A549 (cell line): ENCODE measurements around the gene SLC35B2. TPM values are rescaled to one million over a fixed set of nuclear protein-coding genes. Genes with fewer than 3 reads are reported as not detected.

Experiments
- ATAC-seq, 2 experiments: fragments of 200-7000 bp in 1 of 2; fragments of >200 bp in 1 of 2; cut with Nextera tagmentation in 1 of 2; cut with Tn5 transposase in 1 of 2; 3 replicates each; pipeline versions ENCODE4 v1.8.0 to v1.9.1; 2018 to 2020; ENCODE audit warnings: mild to moderate bottlenecking in 1 of 2, moderate library complexity in 1 of 2
- CTCF ChIA-PET: fragments of 300-600 bp; sonication (Branson Sonifier 250); formaldehyde crosslinking; extraction: SDS; loops from one replicate; lab custom pipeline; 2021; ENCODE audit warnings: antibody characterized with exemption, inconsistent platforms; lab: Yijun Ruan, JAX
- POLR2A ChIA-PET: fragments of 350-600 bp; formaldehyde crosslinking; extraction: SDS; loops from one replicate; lab custom pipeline; 2021; ENCODE audit warnings: antibody characterized with exemption, inconsistent platforms; lab: Yijun Ruan, JAX
- DNase-seq, 2 experiments: peaks; one replicate each; pipeline versions ENCODE4 v3.0.0 to v3.0.0-alpha.2; 2011 to 2016; ENCODE audit warnings: low read depth in 1 of 2, low spot score in 1 of 2
- FAIRE-seq: peaks from 2 replicates; lab custom pipeline; 2011; peaks lifted over from hg19 to GRCh38; lab: Jason Lieb, UNC
- H3K27ac ChIP-seq, 2 experiments: fragments of >200 bp; sonication (Bioruptor Twin); formaldehyde crosslinking; 3 replicates each; pipeline ENCODE4 v1.5.1; 2016 to 2017
- H3K4me1 ChIP-seq: fragments of >200 bp; sonication (Bioruptor Twin); formaldehyde crosslinking; 3 replicates; pipeline ENCODE4 v1.6.1; 2016
- H3K4me2 ChIP-seq: fragments of >200 bp; sonication (Bioruptor Twin); formaldehyde crosslinking; 3 replicates; pipeline ENCODE4 v1.6.1; 2016
- H3K4me3 ChIP-seq: fragments of >200 bp; sonication (Bioruptor Twin); formaldehyde crosslinking; 3 replicates; pipeline ENCODE4 v1.5.1; 2016
- H3K9me3 ChIP-seq: fragments of >200 bp; sonication (Bioruptor Twin); formaldehyde crosslinking; 3 replicates; pipeline ENCODE4 v1.6.1; 2016
- BHLHE40 ChIP-seq: IDR thresholded peaks from 2 replicates; pipeline ENCODE4 v1.6.1; 2012; ENCODE audit warnings: low read depth, low read length, inconsistent platforms
- CBX2 ChIP-seq: fragments of 200-600 bp; sonication (generic); IDR thresholded peaks from 2 replicates; pipeline ENCODE4 v1.6.1; 2016; ENCODE audit warnings: low read depth, mild to moderate bottlenecking, borderline replicate concordance
- CBX8 ChIP-seq: fragments of 200-600 bp; sonication (generic); IDR thresholded peaks from 2 replicates; pipeline ENCODE4 v1.6.1; 2016
- CEBPB ChIP-seq, 2 experiments: fragments of >200 bp in 1 of 2; sonication (Bioruptor Twin) in 1 of 2; formaldehyde crosslinking in 1 of 2; IDR thresholded peaks; 2 replicates each; pipeline ENCODE4 v1.6.1; 2012 to 2016
- CHD2 ChIP-seq: fragments of 150-350 bp; IDR thresholded peaks from 2 replicates; pipeline ENCODE4 v1.6.1; 2014; ENCODE audit warnings: low read length; ENCODE audit not compliant: partially characterized antibody
- CTCF ChIP-seq: fragments of >200 bp; sonication (Bioruptor Twin); formaldehyde crosslinking; IDR thresholded peaks from 3 replicates; pipeline ENCODE4 v1.5.1; 2016
- E2F6 ChIP-seq: IDR thresholded peaks from 2 replicates; pipeline ENCODE4 v1.6.1; 2012; ENCODE audit warnings: low read depth, borderline replicate concordance
- EHF ChIP-seq: fragments of 250-450 bp; sonication (Bioruptor Pico); IDR thresholded peaks from 2 replicates; pipeline ENCODE4 v1.5.0; 2020; ENCODE audit warnings: mild to moderate bottlenecking
- EHMT2 ChIP-seq: fragments of 200-600 bp; sonication (generic); IDR thresholded peaks from 2 replicates; pipeline ENCODE4 v1.6.1; 2016; ENCODE audit warnings: antibody characterized with exemption, low read depth, mild to moderate bottlenecking, moderate library complexity
- ELK1 ChIP-seq: fragments of 150-350 bp; IDR thresholded peaks from 2 replicates; pipeline ENCODE4 v1.6.1; 2014; ENCODE audit warnings: low read depth, mild to moderate bottlenecking, low read length
- EP300 ChIP-seq, 2 experiments: fragments of >200 bp; sonication (Bioruptor Twin); formaldehyde crosslinking; IDR thresholded peaks; 2 replicates in 1 of 2; 3 replicates in 1 of 2; pipeline ENCODE4 v1.6.1; 2016 to 2017
- FOSB ChIP-seq: fragments of 250-450 bp; sonication (Bioruptor Pico); IDR thresholded peaks from 2 replicates; pipeline ENCODE4 v1.5.0; 2020; ENCODE audit warnings: mild to moderate bottlenecking, moderate library complexity
- GATA3 ChIP-seq: IDR thresholded peaks from 2 replicates; pipeline ENCODE4 v1.6.1; 2012; ENCODE audit warnings: borderline replicate concordance
- HDAC2 ChIP-seq: fragments of 200-600 bp; sonication (generic); IDR thresholded peaks from 2 replicates; pipeline ENCODE4 v1.6.1; 2016
- HEYL ChIP-seq: fragments of 250-450 bp; sonication (Bioruptor Pico); IDR thresholded peaks from 2 replicates; pipeline ENCODE4 v1.8.0; 2021; ENCODE audit warnings: mild to moderate bottlenecking, moderate library complexity
- HOXB5 ChIP-seq: fragments of 250-450 bp; sonication (Bioruptor Pico); IDR thresholded peaks from 2 replicates; pipeline ENCODE4 v1.5.0; 2020; ENCODE audit warnings: mild to moderate bottlenecking, moderate library complexity
- JUN ChIP-seq, 2 experiments: fragments of >200 bp; sonication (Bioruptor Twin); formaldehyde crosslinking; IDR thresholded peaks; 2 replicates in 1 of 2; 3 replicates in 1 of 2; pipeline ENCODE4 v1.6.1; 2016 to 2017
- KDM1A ChIP-seq: fragments of 200-600 bp; sonication (generic); IDR thresholded peaks from 2 replicates; pipeline ENCODE4 v1.6.1; 2016; ENCODE audit warnings: low read depth, mild to moderate bottlenecking
- KDM5A ChIP-seq: fragments of 200-600 bp; sonication (generic); IDR thresholded peaks from 2 replicates; pipeline ENCODE4 v1.6.1; 2016; ENCODE audit warnings: antibody characterized with exemption, mild to moderate bottlenecking
- MAX ChIP-seq: IDR thresholded peaks from 2 replicates; pipeline ENCODE4 v1.6.1; 2012
- MAZ ChIP-seq: fragments of 150-350 bp; IDR thresholded peaks from 2 replicates; pipeline ENCODE4 v1.6.1; 2014; ENCODE audit warnings: antibody characterized with exemption, low read depth, low read length, borderline replicate concordance
- NPAS2 ChIP-seq: fragments of 250-450 bp; sonication (Bioruptor Pico); IDR thresholded peaks from 2 replicates; pipeline ENCODE4 v1.8.0; 2022; ENCODE audit warnings: mild to moderate bottlenecking, moderate library complexity, borderline replicate concordance
- NR3C1 ChIP-seq: fragments of >200 bp; sonication (Bioruptor Twin); formaldehyde crosslinking; IDR thresholded peaks from 3 replicates; pipeline ENCODE4 v1.6.1; 2017
- PHF8 ChIP-seq: fragments of 200-600 bp; sonication (generic); IDR thresholded peaks from 2 replicates; pipeline ENCODE4 v1.6.1; 2016; ENCODE audit warnings: low read depth, mild to moderate bottlenecking, antibody characterized with exemption, moderate library complexity, borderline replicate concordance
- POLR2A ChIP-seq: IDR thresholded peaks from 2 replicates; pipeline ENCODE4 v1.6.1; 2012; ENCODE audit warnings: mild to moderate bottlenecking, low read length
- SMC3 ChIP-seq: fragments of >200 bp; sonication (Bioruptor Twin); formaldehyde crosslinking; IDR thresholded peaks from 3 replicates; pipeline ENCODE4 v1.6.1; 2018; ENCODE audit warnings: inconsistent platforms
- SREBF2 ChIP-seq: fragments of 450-650 bp; IDR thresholded peaks from 2 replicates; pipeline ENCODE4 v1.6.1; 2014; ENCODE audit warnings: mild to moderate bottlenecking, moderate library complexity
- TFCP2L1 ChIP-seq: fragments of 250-450 bp; sonication (Bioruptor Pico); IDR thresholded peaks from 2 replicates; pipeline ENCODE4 v1.5.0; 2021; ENCODE audit warnings: mild to moderate bottlenecking
- ZC3H11A ChIP-seq: fragments of 450-650 bp; IDR thresholded peaks from 2 replicates; pipeline ENCODE4 v1.6.1; 2014; ENCODE audit warnings: antibody characterized with exemption, mild to moderate bottlenecking
- ZSCAN20 ChIP-seq: fragments of 250-450 bp; sonication (Bioruptor Pico); IDR thresholded peaks from 2 replicates; pipeline ENCODE4 v1.8.0; 2022; ENCODE audit warnings: mild to moderate bottlenecking, moderate library complexity
- WGBS: methylation state at CpG from one replicate; pipeline ENCODE4 v1.1.6; 2017; ENCODE audit errors: missing lambda C conversion rate; 5-methylcytosine and 5-hydroxymethylcytosine counted together
- polyA plus RNA-seq, 4 experiments: library from polyadenylated mRNA; depleted of rRNA in 3 of 4; stranded (reverse); fragments of >200 nt; fragmentation: RNase III in 1 of 4; extraction: RNeasy Plus Mini Kit Qiagen cat#74134 plus additional on column Dnase treatment in 1 of 4; gene quantifications; 2 replicates in 3 of 4; 3 replicates in 1 of 4; pipeline ENCODE4 v1.2.3, GENCODE V29; 2011 to 2017

SLC35B2 gene
- polyA plus RNA-seq, 2 of the 4 experiments (the other 2 are of a cell fraction) = 44.5 to 45.6 TPM

- ChIA-PET POLR2A (no interaction called here), CTCF (interaction anchor here (0.7 to 6.1 kb wide), 6 partner anchors 10 to 35 kb away, joined by 3 to 44 read pairs (median 8); partner anchors contain the start of genes AARS2 and TMEM151B)
- FAIRE-seq (no peak), ATAC-seq (no peak), DNase-seq (no peak)
- Histone ChIP-seq H3K4me3 (no peak overlapping the region), H3K27ac (no peak overlapping the region), H3K4me1 (no peaks in the 10 kb centered on the region), H3K9me3 (no peaks in the 10 kb centered on the region), H3K4me2 (no peak overlapping the region)
- 86% methylated on average over 9 of the region's 12 CpGs for WGBS
- TF ChIP-seq JUN (IDR thresholded peaks at IDR 0.05) (no peak), SMC3 (no peak), EHF (CRISPR knock-in tag) (no peak), POLR2A (no peak), E2F6 (no peak), KDM5A (no peak), NR3C1 (no peak), FOSB (CRISPR knock-in tag) (no peak), EHMT2 (no peak), NPAS2 (CRISPR knock-in tag) (no peak)
Measured at GRCh38 chr6:44302856-44303255, 45.5 kb upstream of the SLC35B2 start.

GRCh38 chr6:44301782-44302564 lies 44.6 kb upstream of the SLC35B2 start:
- DNase-seq (no peak), FAIRE-seq (no peak), ATAC-seq (no peak)
- POLR2A ChIA-PET = no interaction called here
- no peak overlapping the region for H3K4me2 ChIP-seq
- TF ChIP-seq CBX8 = no peak
- no peak for TF ChIP-seq EP300 (IDR thresholded peaks at IDR 0.05)
- no peak for TF ChIP-seq SREBF2
- no peak for TF ChIP-seq TFCP2L1 (CRISPR knock-in tag)
- TF ChIP-seq HOXB5 (CRISPR knock-in tag) = no peak
- CTCF ChIA-PET = interaction anchor here (0.6 to 6.1 kb wide), 8 partner anchors 11 to 48 kb away, joined by 3 to 44 read pairs (median 6); partner anchors contain the start of genes AARS2 and TMEM151B
- 84% methylated on average over 10 of the region's 14 CpGs for WGBS
- H3K4me1 ChIP-seq = no peaks in the 10 kb centered on the region
- no peak overlapping the region for H3K27ac ChIP-seq
- H3K4me3 ChIP-seq = no peak overlapping the region
- no peaks in the 10 kb centered on the region for H3K9me3 ChIP-seq

GRCh38 chr6:44301106-44301505 lies 43.8 kb upstream of the SLC35B2 start:
- Histone ChIP-seq H3K4me2 (no peak overlapping the region), H3K4me3 (no peak overlapping the region), H3K9me3 (no peaks in the 10 kb centered on the region), H3K4me1 (no peaks in the 10 kb centered on the region), H3K27ac (no peak overlapping the region)
- no peak for FAIRE-seq
- DNase-seq = no peak
- TF ChIP-seq MAZ (no peak), CTCF (no peak), KDM5A (no peak), GATA3 (no peak), MAX (no peak), ZSCAN20 (CRISPR knock-in tag) (no peak), ZC3H11A (no peak), HDAC2 (no peak), CHD2 (no peak), HEYL (CRISPR knock-in tag) (no peak), BHLHE40 (no peak), CBX2 (no peak), ELK1 (no peak), KDM1A (no peak), CEBPB (IDR thresholded peaks at IDR 0.05) (no peak), PHF8 (no peak), POLR2A (no peak)
- ChIA-PET POLR2A (no interaction called here), CTCF (interaction anchor here (0.9 to 6.1 kb wide), 4 partner anchors 12 to 39 kb away, joined by 3 to 44 read pairs (median 6); partner anchors contain the start of genes AARS2 and TMEM151B)
- 97% methylated on average over 7 of the region's 8 CpGs for WGBS
- ATAC-seq = no peak
